Activated effector memory CD4-positive, alpha-beta T cell treated with anti-CD3 and anti-CD28 coated beads, Interleukin-2, amount 50 U/mL, for 16 hours (primary cell): ENCODE measurements around the gene TYW3.

Experiments
- DNase-seq: peaks from one replicate; pipeline ENCODE4 v3.0.0-alpha.2; 2020

TYW3 gene

DNA sequence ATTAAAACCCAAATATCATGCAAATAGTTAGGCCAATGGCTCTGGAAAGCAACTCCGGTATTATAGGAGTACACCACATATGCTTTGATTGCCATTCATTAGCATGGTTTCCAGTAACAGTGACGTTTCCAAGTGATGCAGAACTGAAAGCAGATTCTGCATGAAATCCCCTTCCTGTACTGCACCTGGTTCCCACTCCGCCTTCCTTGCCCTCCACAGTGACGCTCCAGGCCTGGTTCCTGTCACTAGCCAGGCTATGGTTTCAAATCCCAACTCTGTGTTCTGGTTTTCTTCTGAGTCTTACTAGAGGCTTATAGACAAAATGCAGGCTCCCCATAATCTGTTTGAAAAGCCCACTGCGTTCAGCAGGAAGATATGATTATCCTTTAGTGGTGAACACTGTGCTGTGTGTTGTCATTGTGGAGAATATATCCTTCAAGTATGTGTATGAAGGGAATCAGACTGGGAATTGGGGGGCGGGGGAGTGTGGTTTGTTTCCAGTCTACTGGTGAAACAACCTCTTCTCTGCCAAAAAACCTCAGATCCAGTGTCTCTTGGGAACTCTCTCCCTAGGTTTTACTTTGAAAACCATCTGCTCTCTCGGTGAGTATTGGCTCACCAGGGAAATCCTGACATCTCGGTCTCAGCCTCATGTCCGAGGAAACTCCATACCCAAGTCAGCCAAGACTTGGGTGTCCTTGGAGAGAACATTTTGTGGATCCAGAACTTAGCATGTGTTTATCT lies 78.7 kb downstream of the TYW3 start:
- no peak for DNase-seq

DNA sequence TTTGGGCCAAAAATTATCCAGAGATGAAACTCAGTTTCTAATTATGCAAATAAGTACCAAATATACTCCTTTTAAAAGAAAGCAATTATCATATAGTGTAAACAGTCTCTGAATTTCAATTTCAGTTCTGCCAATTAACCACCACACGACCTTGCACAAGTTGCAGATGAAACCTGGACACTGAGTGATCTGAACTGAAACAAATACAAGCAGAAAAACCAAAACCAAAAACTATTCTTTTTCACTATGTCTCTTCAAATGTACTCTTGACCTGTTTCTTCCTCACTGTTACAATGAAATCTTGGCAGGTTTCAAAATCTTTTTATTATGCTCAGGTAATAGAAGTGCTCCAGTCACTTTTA lies 79.2 kb downstream of the TYW3 start:
- no peak for DNase-seq
